ENCODE data around the gene PDZD8.
A peak's percentile ranks its signal among the peaks of the same experiment; 100 is the strongest.

Gene PDZD8, protein sequence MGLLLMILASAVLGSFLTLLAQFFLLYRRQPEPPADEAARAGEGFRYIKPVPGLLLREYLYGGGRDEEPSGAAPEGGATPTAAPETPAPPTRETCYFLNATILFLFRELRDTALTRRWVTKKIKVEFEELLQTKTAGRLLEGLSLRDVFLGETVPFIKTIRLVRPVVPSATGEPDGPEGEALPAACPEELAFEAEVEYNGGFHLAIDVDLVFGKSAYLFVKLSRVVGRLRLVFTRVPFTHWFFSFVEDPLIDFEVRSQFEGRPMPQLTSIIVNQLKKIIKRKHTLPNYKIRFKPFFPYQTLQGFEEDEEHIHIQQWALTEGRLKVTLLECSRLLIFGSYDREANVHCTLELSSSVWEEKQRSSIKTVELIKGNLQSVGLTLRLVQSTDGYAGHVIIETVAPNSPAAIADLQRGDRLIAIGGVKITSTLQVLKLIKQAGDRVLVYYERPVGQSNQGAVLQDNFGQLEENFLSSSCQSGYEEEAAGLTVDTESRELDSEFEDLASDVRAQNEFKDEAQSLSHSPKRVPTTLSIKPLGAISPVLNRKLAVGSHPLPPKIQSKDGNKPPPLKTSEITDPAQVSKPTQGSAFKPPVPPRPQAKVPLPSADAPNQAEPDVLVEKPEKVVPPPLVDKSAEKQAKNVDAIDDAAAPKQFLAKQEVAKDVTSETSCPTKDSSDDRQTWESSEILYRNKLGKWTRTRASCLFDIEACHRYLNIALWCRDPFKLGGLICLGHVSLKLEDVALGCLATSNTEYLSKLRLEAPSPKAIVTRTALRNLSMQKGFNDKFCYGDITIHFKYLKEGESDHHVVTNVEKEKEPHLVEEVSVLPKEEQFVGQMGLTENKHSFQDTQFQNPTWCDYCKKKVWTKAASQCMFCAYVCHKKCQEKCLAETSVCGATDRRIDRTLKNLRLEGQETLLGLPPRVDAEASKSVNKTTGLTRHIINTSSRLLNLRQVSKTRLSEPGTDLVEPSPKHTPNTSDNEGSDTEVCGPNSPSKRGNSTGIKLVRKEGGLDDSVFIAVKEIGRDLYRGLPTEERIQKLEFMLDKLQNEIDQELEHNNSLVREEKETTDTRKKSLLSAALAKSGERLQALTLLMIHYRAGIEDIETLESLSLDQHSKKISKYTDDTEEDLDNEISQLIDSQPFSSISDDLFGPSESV

DNA sequence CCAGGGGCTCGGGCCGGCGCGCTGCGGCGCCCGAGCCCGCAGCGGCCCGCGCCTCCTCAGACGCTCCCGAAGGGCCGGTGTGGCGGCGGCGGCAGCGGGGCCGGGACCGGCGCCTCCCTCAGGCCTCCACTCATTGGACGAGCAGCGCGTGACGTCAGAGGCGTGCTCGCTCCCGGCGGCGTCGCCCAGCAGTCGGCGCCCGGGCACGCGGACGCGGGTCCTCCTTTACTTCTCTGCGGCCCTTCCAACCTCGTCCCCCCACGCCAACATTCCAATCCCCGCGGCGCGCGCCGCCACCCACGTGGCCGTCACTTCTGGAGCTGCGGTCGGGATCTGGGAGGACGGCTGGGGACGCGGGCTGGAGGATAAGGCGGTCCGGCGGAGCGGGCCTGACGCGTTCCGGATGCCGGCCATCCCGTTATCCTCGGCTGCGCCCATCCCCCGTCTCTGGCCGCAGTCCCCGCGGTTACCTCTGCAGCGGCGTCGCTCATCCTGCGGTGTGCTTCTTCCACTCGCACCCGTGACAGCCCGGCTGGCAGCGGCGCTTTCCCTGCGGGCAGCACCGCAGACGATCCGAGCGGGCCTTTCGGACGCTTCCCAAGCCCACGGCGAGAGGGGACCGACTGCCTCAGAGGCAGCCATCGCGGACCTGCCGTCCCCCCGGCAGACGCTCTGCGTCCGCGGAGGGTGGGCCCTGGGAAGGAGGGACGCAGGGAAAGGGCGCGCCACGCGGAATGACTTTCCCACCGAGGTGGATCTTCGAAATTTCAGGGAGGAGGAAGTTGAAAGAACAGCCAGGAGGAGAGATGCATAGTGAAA is at the start of gene PDZD8:
Gene PDZD8 (minus strand): TSS at position 81 of the 819 bp plus-strand sequence. CDS start 213 bp downstream, outside the sequence.
- DNase-seq, result peak; percentile 75

DNA sequence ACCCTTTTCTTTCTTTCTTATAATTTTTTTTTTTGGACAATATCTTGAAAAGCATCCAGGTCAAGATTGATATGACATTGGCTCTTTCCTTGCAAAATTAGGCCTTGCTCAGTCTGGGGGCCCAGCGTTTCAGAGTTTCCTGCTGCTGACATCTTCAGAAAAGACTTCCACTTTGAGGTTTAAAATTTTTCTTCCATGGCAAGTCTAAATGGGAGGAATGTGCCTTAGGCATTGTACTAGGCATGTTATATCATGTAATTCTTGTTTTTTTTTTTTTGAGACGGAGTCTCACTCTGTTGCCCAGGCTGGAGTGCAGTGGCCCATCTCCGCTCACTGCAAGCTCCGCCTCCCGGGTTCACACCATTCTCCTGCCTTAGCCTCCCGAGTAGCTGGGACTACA is 48.9 kb upstream of the PDZD8 start:
- no peak for DNase-seq

DNA sequence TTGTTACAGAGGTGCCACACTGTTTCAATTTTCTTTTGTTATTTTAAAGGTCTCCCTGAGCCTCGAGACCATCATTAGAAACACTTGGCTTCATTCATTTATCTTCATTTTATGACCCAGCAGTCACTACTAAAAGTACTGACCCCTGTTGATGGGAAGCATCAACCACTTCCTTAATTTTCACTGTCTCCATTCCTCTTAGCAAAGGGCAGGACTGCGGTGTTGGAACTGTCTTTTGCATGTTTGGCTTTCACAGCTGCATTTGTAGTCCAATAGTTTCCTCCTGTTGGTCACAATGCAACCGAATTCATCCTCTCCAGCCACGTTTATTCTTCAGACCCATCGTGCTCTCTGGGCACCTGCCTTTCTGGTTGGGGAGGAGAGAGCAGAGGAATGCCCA is 46.7 kb upstream of the PDZD8 start:
- no peak for DNase-seq

DNA sequence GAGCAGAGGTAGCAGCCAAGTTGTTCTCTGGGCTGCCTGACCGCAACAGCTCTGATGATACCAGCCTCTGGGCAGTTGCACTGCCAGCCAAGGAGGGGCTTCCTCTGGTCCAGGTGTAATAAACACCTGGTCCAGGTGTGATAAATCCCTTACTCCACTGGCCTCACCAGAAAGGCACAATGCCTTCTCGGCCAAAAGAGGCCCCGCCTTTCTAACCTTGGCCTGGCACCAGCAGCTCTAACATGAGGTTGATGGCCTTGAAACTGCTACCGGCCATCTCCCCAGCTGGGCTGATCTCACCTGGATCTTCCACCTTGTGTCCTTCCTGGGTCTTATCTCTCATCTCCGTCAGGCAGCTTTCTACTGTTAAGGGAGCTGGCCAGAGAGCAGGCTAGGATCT is 45.5 kb upstream of the PDZD8 start:
- DNase-seq, result no peak

DNA sequence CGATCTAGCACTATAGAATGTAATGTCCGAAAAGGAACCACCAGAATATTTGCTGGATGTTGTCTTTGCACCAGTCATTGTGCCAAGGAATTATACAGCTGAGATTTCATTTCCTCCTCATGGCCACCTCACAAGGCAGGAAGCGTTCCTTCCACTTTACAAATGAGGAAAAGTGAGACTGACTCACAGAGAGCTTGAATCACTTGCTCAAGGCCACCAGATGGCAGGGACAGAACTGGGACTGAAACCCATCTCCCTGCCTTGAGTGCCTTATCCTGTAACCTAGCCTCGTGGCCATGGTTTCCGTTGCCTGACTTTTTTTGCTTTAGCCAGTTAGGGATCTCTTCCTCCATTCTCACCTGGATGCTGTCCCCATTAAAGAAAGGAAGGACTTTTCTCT is 44.7 kb upstream of the PDZD8 start:
- no peak for DNase-seq

DNA sequence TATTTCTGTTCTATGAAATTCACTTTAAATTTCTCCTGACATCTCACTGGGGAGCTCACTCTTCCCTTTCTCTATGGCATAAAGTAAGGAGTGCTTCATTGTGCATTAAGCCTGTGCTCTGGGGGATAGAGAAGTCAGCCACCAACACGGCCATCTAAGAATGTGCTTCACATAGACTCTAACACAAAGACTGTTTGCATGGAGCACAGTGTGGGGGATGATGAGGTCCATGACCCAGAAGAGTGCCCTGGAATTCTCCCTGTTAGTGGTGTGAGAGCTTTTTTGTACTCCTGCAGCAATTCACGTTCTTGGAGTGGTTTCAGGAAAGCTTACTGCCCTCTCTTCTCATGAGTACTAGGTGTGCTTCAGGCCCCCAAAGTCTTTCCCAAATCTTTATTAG is 43.9 kb upstream of the PDZD8 start:
- no peak for DNase-seq

DNA sequence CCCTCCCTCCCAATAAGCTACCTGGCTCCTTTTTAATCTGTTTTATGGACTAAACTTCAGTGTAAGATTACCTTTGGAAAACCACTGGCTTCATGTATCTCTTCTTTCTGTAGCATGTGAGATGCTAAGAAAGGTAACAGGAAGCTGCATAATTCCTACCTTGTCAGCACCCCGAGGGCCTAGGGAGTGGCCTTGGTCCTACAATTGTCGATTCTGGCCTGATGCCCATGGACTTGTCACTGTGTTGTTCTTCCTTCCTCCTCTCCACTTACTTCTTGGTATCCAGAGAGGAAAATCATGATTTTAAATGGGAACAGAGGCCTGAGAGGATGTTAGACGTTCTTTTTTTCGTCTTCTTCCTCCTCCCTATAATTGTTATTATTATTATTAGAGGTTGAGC is 42.9 kb upstream of the PDZD8 start:
- no peak for DNase-seq

DNA sequence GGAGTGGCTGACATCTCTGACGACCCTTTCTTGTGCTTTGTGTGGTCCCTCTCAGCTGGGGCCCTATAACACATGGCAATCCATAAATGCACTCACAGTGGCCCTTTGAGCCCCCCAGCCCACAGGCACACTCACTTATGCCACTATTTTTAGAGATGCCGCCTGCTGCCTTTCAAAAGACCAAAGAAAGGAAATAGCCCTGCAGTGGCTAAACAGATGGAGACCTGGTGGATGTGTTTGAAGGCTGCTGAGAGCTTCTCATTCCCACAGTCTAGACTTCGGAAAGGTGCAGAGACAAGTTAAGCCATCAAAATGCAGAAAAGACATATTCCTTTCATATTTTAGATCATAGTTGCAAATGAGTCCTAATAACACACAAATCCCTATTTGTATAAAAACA is 42.0 kb upstream of the PDZD8 start:
- no peak for DNase-seq

DNA sequence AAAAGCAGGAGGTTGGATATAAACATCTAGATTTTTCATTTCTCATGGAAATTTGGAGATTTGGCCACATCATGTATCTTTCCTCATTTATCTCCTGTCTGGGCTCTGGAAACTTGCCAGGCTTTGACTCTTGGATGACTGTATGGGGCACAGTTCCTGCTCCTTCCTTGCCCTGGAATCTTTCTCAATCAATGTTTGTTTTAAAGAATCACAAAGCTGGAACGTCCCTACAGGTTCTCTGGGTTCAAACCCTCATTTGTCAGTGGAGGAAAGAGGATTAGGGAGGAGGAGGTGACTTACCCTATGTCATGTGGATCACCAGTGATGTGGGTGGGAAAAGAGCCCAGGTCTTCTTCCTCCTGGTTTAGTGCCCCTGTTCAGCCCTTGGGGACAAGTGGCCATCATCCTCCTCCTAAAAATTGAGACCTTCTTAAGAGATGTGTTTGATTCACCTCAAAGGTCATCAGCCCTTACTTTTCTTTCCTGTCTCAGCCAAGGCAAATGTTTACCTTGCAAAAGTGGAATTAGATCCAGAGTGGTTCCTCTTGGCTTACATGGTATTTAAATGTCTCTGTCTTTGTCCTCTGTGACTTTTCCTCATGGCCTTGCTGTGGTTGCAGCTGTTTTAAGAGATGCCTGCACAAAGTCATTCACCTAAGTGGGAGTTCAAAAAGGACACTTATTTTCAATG is 38.8 kb upstream of the PDZD8 start:
- DNase-seq, result no peak

DNA sequence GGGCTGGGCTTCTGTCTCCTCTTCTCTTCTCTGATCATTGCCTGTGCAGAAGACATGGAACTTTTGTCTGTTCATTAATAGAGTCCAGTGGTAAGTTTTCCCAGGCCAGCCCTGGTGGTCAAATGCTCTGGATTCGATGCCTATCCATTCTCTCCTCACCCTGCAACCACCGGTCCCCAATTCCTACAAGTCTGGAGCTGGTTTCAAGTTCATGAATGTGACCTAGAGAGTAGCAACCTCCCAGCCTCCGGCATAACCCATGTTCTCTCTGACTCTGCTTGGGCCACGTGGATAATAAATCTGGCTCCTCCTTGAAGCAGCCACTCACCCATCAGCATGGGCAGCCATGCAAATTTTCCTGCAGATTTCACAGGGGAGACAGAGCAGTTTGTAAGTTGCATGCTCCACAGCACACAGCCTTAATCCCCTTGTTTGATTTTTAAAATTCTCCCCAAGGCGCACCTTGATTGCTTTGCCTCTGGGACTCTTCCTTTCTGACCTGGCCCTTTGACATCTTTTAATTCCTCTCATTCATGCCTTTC is 37.3 kb upstream of the PDZD8 start:
- DNase-seq, result no peak

DNA sequence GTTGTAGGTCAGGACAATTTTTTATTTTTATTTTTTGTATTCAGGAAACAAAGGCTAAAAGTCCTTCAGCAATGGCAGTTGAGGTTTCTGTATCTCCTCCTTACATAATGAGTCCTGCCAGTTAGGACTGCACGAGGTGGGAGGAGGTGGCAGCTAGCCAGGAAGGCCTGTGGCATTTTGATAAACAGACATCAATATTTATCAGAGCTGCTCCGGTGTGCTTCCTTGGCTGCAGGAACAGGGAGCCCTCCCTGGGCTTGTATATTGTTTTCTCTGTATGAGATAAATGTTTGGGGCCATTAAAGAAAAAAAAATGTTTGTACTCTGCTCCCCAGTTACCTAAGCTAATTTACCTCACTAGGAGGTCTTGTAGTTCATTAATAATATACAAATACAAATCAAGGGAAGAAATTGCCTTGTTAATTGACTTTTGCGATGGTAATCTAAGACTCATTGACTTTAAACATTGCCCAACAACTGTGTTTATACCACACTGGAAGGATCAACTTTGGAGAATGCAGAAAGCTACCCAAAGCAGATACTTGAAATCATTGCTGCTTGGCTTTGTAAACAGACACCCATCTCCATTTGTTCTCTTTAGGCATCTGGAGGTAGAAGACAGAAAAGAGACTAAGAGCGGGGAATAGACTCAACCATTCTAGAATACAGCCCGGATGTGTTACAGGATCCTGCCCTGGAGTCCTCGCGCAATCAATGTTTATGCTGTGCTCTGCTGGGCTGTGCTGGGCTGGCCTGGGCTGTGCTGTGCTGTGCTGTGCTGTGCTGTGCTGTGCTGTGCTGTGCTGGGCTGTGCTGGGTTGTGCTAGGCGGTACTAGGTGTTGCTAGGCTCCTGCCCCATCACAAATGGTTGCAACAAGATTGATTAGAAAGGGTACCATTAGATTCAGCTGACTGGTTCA is 36.5 kb upstream of the PDZD8 start:
- DNase-seq, result no peak

DNA sequence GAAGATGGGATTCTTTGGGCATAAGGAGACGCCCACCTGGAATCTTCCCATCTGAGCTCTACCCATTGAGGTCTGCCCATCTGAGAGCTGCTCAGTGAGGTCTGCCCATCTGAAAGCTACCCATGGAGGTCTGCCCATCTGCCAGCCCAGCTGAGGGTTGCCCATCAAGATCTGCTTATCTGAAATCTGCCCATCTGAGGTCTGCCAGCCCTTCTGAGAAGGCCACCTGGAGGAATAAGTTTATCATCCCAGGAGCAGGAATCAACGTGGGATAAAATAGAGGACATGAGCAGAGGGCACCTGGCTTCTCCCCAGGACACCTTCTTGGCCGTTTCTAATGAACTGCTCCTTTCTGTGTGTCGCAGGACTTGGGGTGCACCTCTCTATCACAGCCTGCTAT is 35.3 kb upstream of the PDZD8 start:
- no peak for DNase-seq

DNA sequence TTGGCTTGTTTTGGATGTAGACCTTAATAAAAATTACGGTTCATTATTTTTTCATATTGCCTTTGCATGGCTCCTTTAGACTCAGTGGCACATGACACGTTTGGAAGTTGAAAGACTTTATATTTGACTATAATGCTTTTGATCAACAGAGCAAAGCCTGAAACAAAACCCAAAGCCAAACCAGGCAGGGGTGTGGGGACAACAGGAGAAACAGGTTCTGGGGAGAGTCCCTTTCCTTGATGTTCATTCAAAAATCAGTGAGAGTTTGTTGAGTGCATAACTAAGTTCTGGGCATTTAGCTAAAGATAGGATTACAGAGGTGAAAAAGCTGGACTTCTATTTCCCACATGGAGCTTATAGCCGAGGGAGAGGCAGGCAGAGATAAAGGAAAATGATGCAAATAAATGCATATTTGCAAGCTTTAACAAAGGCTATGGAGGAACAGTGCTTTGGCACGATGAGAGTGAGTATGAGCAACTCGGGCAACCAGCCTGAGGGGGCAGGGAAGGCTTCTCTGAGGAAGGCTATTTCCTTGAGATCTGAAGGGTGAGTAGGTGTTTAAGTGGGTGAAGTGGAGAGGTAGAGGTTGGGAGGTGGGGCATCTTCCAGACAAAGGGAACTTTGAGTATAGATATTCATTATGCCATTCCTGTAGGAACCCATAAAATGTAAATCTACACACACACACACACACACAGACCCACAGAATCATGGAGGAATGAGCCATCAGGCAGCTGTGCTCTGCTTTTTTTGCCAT is 34.5 kb upstream of the PDZD8 start:
- no peak for DNase-seq

DNA sequence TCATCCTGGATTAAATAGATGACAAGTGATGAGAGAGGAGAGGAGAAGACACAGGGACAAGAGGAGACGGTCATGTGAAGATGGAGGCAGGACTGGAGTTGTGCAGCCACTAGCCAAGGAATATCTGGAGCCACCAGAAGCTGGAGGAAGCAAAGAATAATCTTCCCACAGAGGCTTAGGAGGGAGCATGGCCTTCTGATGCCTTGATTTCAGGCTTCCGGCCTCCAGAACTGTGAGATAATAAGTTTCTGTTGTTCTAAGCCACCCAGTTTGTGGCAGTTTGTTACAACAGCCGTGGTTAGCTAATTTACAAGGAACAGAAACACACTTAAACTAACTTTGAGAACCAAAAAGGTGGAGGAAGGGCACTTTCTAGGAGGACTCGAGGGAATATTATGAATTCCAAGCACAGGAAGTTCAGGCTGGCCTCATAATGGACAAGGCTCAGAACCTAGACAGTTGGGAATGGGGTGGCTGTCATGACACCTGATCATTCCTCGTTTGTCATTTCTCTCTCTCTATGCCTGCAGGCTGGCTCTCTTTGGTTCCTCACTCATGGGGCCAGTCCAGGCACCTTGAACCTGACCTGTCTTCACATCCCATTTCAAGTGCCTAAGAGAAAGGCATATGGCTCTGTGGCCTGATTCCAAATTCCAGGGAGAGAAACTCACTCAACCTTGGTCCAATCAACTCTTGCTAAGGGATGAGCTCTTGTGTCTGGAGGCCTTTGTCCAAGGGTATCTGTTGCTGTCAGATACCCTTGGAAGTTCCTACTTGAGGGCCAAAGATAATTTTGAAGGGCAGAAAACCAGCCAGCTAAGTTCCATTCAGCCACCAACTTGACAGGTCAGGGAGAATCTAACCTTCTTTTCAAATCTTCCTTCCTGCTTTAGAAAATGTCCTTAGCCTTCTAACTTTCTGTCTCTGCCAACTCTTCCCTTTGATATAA is 33.5 kb upstream of the PDZD8 start:
- DNase-seq, result no peak

DNA sequence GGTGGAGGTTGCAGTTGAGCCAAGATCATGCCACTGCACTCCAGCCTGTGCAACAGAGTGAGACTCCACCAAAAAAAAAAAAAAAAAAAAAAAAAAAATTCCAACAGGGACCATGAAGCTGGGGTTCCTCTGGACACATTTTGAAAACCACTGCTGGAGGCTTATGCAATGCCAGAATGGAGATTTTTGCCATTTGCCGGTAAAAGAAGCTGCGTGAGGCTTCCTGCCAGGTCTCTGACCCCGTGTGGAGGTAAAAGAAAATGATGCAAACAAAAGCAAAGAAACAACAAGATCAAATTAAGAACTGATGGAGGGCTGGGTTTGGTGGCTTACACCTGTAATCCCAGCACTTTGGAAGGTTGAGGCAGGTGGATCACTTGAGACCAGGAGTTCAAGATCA is 30.5 kb upstream of the PDZD8 start:
- no peak for DNase-seq

DNA sequence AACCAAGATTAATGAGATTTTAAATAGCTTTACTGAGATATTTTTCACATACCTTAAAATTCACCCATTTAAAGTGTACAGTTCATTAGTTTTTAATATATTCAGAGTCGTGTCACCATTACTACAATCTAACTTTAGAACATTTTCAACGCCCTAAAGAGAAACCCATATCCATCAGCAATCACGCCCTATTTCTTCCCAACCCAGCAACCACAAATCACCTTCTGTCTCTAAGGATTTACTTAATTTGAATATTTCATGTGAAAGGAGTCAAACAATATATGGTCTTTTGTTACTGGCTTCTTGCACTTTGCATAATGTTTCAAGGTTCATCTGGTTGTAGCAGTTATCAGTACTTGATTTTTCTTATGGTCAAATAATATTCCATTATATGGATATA is 25.1 kb upstream of the PDZD8 start:
- DNase-seq, result no peak

DNA sequence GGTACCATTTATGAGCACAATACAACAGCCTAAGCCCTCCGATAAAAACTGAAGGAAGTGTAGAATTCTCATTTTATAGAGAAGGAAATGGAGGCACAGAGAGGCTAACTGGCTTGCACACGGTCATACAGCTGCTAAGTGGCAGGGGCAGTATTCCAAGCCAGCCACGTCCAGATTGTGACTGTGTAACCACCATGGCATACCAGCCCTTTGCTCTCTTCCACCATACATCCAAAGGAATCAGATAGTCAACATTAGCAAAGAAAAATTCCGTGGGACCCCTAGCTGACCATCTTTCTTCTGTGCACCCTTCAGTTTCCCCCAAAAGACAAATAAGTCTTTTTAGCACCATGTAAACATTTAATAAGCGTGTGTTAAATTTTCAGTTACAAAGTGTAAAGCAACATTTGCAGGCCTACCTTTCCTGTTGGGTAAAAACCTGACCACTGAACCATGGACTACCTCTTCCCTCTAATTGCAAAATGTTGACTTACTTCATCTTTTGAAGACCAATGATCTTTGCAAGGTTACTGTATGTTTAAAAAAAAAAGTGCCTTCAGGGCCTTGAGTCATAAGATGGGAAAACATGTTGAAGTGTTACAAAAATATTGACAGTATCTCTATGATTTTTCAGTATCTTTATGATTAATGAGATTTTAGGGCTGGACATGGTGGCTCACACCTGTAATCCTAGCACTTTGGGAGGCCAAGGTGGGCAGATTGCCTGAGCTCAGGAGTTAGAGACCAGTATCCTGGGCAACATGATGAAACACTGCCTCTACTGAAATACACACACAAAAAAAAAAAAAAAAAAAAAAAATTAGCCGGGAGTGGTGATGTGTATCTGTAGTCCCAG is 24.3 kb upstream of the PDZD8 start:
- DNase-seq, result no peak

DNA sequence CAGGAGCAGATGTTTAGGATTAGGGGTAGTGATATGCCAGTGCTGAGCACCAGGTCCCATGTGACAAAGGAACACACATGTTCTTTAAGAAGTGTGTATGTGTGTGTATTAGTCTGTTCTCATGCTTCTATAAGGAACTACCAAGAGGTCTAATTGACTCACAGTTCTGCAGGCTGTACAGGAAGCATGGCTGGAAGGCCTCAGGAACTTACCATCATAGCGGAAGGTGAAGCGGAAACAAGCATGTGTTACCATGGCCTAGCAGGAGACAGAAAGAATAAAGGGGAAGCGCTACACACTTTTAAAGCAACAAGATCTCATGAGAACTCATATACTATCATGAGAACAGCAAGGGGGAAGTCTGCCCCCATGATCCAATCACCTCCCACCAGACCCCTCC is 22.8 kb upstream of the PDZD8 start:
- DNase-seq, result no peak

Data from NCI-H2227 treated with DMSO at 0.1 percent for 48 hours (cell line).